Left kidney (tissue), 2 donors: ENCODE results near the gene CTNND2. TPM values are rescaled to one million over a fixed set of nuclear protein-coding genes. Genes with fewer than 3 reads are reported as not detected.
A peak's percentile ranks its signal among the peaks of the same experiment; 100 is the strongest.
"Not testable (repeated sequence)": the region's sequence is repeated elsewhere in the genome, so short reads cannot be mapped to it uniquely, and the experiment has no call there.

Experiments used
- DNase-seq: peaks from one replicate; pipeline ENCODE4 v3.0.0-alpha.2; 2013
- polyA plus RNA-seq: library from polyadenylated mRNA; unstranded; fragments of 120-200 nt; gene quantifications from one replicate; pipeline ENCODE4 v1.2.1, GENCODE V29; 2013; ENCODE audit not compliant: insufficient read length

The CTNND2 gene
- polyA plus RNA-seq, 1 donor = 2.8 TPM

- no peak for DNase-seq
Observed at GRCh38 chr5:11672385-11673085, 231.7 kb downstream of the CTNND2 start.

DNA sequence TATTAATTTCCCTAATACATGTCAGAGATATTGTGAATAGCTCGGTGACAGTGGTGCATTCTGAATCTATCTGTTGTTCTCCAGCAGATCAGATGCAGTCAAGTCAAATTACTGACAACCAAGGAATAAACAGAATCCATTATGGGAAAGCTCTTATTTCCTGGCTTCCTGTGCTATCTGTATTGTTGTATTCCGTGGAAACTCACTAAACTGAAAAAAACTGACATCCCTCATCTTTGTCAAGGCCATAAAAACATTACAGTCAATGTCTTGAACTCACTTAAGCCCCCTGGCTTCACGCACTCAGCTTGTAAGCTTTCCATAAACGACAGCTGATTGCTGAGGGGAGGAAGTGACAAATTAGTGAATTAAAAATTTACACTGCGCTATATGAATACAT, 245.9 kb downstream of the CTNND2 start:
- no peak for DNase-seq

DNA sequence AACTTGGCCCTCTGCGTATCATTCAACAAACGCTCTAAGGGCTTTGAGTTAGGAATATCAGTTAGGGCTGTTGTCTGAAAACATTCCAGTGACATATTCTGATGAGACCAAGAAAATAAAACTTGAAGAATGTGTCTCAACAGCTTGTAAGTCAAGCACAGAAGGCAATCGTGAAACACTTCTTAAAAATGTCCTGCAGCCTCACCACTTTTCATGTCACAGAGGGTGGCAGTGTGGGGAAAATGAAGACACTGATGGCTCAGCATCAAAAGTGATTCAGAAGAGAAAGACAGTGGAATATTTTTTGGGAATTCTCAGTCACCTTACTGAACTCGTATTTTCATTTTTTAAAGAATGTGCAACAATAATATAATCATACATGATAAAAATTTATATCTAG, 247.3 kb downstream of the CTNND2 start:
- DNase-seq = no peak

DNA sequence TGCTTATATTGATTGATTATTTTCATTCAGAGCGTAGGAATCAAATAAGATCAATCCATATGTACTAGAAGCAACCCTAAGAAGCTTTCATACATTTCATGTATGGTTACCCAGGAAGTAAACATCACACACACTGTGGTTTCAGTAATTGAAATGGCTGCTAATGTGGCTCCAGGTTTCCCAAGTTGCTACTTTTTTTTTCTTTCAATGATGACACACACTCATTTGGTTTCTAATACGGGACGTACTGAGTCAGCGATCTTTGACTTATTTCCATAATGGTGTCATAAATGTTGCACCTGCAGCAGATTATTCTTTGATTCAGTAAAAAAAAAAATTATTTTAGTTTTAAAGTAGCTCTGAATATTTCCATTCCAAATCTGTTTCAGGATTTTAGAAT, 248.6 kb downstream of the CTNND2 start:
- no peak for DNase-seq

DNA sequence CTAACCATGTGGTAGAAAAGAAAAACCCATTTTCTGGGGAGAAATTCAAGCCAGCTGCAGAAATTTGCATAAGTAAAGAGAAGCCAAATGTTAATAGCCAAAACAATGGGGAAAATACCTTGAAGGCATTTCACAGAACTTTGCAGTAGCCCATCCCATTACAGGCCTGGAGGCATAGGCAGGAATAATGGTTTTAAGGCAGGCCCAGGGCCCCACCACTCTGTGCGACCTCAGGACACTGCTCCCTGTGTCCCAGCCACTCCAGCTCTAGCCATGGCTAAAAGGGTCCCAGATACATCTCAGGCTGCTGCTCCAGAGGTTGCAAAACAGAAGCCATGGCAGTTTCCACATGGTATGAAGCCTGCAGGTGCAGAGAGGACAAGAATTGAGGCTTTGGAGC, 253.3 kb downstream of the CTNND2 start:
- no peak for DNase-seq

- no peak for DNase-seq
Observed at GRCh38 chr5:11646141-11646540, 258.1 kb downstream of the CTNND2 start.

DNA sequence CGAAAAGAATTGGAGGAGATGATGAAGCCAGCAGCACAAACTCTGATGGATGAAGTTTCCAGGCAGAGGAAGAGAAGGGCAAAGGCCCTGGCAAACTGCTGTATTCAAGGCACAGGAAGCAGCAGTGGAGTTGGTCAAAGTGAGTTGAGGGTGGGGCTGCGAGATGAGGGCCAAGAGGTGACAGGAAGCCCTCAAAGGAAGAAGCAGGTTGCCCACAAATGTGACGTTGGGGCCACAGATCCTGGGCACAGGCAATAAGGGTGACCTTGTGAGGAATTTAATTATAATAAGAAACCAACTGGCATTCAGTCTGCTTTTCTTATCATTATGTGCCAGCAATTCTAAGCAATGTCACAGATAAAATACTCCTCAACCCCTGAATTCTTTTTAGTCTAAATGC, 261.8 kb downstream of the CTNND2 start:
- DNase-seq = no peak

GRCh38 chr5:11640158-11640873, 263.9 kb downstream of the CTNND2 start:
- DNase-seq = no peak

DNA sequence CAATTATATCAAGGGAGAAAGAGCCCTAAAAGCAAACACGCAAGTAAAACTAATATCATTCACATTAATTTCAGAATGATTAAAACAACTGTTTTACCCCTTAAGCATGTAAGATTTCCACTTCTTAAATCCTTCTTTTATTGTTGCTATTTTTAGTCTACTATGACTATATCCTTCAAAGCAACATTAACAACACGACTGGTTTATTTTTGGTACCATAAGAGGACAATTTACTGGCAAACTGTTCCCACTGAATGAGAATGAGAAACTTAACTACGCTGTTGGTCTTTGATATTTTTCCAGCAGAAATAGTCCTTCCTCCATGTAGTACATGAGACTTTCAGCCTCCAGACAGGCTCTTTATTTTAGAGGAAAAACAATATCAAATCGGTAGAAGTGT, 281.5 kb downstream of the CTNND2 start:
- DNase-seq = no peak

DNA sequence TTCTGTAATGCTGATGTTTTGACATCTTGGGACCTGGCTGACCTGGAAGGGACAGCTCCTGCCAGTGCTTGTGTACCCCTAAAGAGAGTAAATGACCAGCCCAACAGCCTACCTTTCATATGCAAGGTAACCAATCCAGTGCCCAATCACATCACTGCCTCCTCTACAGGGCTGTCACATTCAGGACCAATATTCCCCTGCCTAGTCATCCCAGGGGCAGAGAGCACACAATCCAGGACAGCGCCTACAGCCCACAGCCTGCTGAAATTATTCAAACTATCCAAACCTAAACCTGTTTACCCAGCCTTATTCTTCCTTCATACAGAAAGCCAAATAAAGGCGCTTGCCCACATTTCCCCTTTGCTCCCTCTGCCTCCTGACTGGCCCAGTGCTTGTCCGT, 284.1 kb downstream of the CTNND2 start:
- no peak for DNase-seq

GRCh38 chr5:11619339-11620024, 284.8 kb downstream of the CTNND2 start:
- DNase-seq = peak; percentile 26

GRCh38 chr5:11617080-11617479, 287.2 kb downstream of the CTNND2 start:
- DNase-seq = no peak

- not testable (repeated sequence) for DNase-seq
Observed at GRCh38 chr5:11616624-11617023, 287.6 kb downstream of the CTNND2 start.

- DNase-seq = no peak
Observed at GRCh38 chr5:11611011-11611410, 293.2 kb downstream of the CTNND2 start.

DNA sequence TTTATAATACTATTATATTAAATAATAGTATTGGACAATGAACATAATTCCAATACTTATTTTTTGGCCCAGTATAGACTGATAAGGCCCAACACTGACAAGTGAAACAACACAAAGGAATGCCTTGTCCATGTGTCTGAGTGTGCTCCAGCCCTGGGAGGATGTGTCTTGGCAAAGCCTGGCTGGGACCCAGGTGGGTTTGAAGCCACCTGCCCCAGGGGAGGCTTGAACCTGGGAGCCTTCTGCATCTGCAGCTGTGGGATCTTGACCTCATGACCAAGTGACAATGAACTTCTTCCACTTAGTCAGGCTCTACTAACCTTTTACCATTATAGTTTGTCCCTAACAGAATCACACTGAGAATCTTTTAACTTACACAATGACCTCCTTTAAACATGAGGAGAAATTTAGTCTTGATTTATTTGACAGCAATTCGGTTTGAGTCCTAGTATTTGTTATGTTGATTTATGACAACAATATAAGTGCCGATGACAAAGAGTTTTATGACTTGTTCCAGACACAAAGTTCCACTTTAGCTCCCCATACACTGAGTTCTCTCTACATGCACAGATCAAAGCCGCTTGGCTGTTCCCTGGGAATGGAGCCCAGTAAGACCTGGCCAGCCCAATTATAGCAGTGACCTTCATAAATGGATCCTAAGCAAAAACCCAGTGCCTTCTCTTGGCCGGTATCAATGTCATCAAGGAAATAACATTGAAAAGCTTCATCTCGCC, 294.5 kb downstream of the CTNND2 start:
- DNase-seq = no peak

- DNase-seq = no peak
Observed at GRCh38 chr5:11608530-11608929, 295.7 kb downstream of the CTNND2 start.

- DNase-seq = no peak
Observed at GRCh38 chr5:11607944-11608483, 296.2 kb downstream of the CTNND2 start.

DNA sequence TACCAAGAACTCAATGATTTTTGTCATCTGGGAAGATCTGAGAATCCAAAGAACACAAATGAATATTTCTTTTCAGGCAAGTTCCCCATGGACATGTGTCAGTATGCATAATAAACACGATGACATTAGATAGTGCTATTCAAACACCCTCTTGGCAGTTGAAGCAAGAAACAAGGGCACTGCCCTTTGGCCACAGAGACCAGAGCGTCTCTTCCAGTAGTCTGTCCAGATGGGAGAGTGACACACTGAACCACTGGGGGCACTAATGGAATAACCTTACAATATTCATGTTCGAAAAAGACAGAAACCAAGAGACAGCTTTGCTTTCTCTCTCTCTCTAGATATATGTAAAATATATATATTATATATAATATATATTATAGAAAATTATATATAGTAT, 301.9 kb downstream of the CTNND2 start:
- DNase-seq = no peak

DNA sequence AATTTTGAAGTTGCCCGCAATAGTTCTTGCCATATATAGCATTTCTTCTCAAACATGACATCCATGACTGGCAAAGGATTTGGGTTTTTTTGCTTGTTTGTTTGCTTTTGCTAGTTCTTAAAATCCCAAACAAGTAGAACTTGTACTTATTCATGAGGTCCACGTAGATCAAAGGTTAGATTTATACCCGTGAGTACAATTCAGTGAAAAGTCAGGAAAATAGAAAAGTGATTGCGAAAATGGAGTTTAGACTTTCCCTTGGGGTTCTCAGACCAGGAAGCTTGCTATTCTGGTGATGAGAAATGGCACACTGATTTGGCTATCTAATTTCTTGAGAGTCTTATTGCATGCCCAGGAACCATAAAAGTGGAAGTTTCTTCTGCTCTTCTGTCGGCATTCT, 304.7 kb downstream of the CTNND2 start:
- no peak for DNase-seq

DNA sequence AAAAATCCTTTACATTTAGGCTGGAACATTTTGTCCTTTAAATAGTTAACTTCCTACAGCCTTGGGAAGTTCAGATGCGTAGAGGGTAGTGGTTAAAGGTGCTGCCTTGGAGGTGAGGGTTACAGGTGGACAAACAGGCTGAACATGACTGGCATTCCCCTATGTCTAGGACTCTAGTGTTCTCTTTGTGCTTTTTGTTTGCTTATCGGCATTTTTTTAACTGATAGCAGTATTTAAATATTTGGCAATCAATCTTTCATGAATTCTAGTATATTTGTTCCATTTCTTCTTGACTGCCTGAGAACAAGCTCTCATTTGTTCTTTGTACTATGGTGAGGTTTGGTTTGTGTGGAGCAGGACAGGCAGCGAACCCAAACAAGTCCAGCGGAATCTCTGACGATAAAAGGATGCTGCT, 307.6 kb downstream of the CTNND2 start:
- DNase-seq = no peak

GRCh38 chr5:11596185-11596584, 308.1 kb downstream of the CTNND2 start:
- no peak for DNase-seq

DNA sequence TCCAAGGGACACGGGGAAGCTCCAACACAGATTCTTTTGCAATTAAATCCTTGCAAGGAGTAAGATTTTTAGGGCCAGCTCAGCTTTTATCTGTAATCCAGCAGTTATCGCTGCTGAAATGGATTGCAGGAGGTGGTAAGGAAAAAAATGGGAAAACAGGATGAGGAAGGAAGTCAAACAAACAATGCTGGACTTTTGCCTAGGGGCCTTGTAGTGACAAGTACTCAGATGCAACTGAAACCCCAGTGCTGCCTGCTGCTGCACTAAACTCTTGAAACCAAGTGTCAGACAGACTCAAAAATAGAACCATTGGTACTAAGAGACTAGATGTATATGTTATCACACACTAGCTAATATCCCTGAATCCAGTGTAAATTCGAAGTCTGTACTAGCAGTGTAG, 309.2 kb downstream of the CTNND2 start:
- no peak for DNase-seq
